NCI-H524 (cell line): Measurements from ENCODE around the gene NHLRC2.

Experiments
- DNase-seq, 2 experiments: peaks; one replicate each; lab custom pipeline; 2025; lab: John Stamatoyannopoulos, UW

NHLRC2 gene

GRCh38 chr10:113865901-113866300 lies 11.4 kb downstream of the NHLRC2 start:
- no peak for DNase-seq

- no peak for DNase-seq
Observed at GRCh38 chr10:113866551-113867394, 12.3 kb downstream of the NHLRC2 start.

- no peak for DNase-seq
Observed at GRCh38 chr10:113867904-113868303, 13.4 kb downstream of the NHLRC2 start.

GRCh38 chr10:113869789-113870188 lies 15.3 kb downstream of the NHLRC2 start:
- DNase-seq, result no peak

GRCh38 chr10:113872139-113873030 lies 17.9 kb downstream of the NHLRC2 start:
- DNase-seq, result no peak

GRCh38 chr10:113875212-113875611 lies 20.8 kb downstream of the NHLRC2 start:
- DNase-seq, result no peak

GRCh38 chr10:113876461-113876860 lies 22.0 kb downstream of the NHLRC2 start:
- DNase-seq, result no peak

- DNase-seq, result no peak
Observed at GRCh38 chr10:113879691-113880090, 25.2 kb downstream of the NHLRC2 start.

- no peak for DNase-seq
Observed at GRCh38 chr10:113880236-113880635, 25.8 kb downstream of the NHLRC2 start.

GRCh38 chr10:113882240-113882639 lies 27.8 kb downstream of the NHLRC2 start:
- DNase-seq, result no peak

GRCh38 chr10:113889911-113890310 lies 35.5 kb downstream of the NHLRC2 start:
- DNase-seq, result no peak

GRCh38 chr10:113890769-113891168 lies 36.3 kb downstream of the NHLRC2 start:
- DNase-seq, result no peak

GRCh38 chr10:113891476-113891875 lies 37.0 kb downstream of the NHLRC2 start:
- DNase-seq, result no peak

GRCh38 chr10:113893570-113893969 lies 39.1 kb downstream of the NHLRC2 start:
- DNase-seq, result no peak

- no peak for DNase-seq
Observed at GRCh38 chr10:113894581-113894980, 40.1 kb downstream of the NHLRC2 start.

GRCh38 chr10:113895018-113895417 lies 40.6 kb downstream of the NHLRC2 start:
- DNase-seq, result no peak

- DNase-seq, result no peak
Observed at GRCh38 chr10:113897693-113898618, 43.5 kb downstream of the NHLRC2 start.

GRCh38 chr10:113899952-113900598 lies 45.6 kb downstream of the NHLRC2 start:
- no peak for DNase-seq

- DNase-seq, result no peak
Observed at GRCh38 chr10:113905756-113906155, 51.3 kb downstream of the NHLRC2 start.

- DNase-seq, result no peak
Observed at GRCh38 chr10:113907166-113907565, 52.7 kb downstream of the NHLRC2 start.

- no peak for DNase-seq
Observed at GRCh38 chr10:113908236-113908635, 53.8 kb downstream of the NHLRC2 start.
